ENCODE data around the gene UBE2V1. TPM values are rescaled to one million over a fixed set of nuclear protein-coding genes. Genes with fewer than 3 reads are reported as not detected.

UBE2V1 gene
- total and polyA plus RNA-seq, 12 donors, result 57.4 to 242 (median 79.4) TPM

- no peak overlapping the region for H3K4me3 ChIP-seq
- TF ChIP-seq CTCF (IDR thresholded peaks at IDR 0.05) (no peak), POLR2A (IDR thresholded peaks at IDR 0.05) (no peak)
- H3K27me3 ChIP-seq, result no peaks in the 10 kb centered on the region
- no peaks in the 10 kb centered on the region for H3K36me3 ChIP-seq (replicated peaks in 1 of 2)
- intact Hi-C loops (cut with DNase I), result no loop called here
- DNase-seq, result no peak
- WGBS, 4 donors, result 31 to 43% (median 37%) methylated on average over 7 to 20 of the region's 20 CpGs
- H3K27ac ChIP-seq, result no peak overlapping the region
- no peaks in the 10 kb centered on the region for H3K9me3 ChIP-seq (replicated peaks in 1 of 3)
- peaks cover 0 to 12% of the 10 kb centered on the region in 2 donors for H3K4me1 ChIP-seq (replicated peaks in 1 of 2)
Measured at GRCh38 chr20:50052550-50053361, 60.2 kb downstream of the UBE2V1 start.

GRCh38 chr20:50050660-50051308 lies 62.2 kb downstream of the UBE2V1 start:
- H3K4me3 ChIP-seq, result no peak overlapping the region
- intact Hi-C loops (cut with DNase I), result no loop called here
- no peak for DNase-seq
- no peak for TF ChIP-seq CTCF (IDR thresholded peaks at IDR 0.05)
- no peak for TF ChIP-seq POLR2A (IDR thresholded peaks at IDR 0.05)
- H3K27me3 ChIP-seq, result no peaks in the 10 kb centered on the region
- WGBS, 4 donors, result 85 to 90% (median 86%) methylated on average over 5 to 11 of the region's 11 CpGs
- H3K27ac ChIP-seq, result no peak overlapping the region
- H3K36me3 ChIP-seq (replicated peaks in 1 of 2), result no peaks in the 10 kb centered on the region
- H3K4me1 ChIP-seq (replicated peaks in 1 of 2), result peaks cover 0 to 27% of the 10 kb centered on the region in 2 donors
- no peaks in the 10 kb centered on the region for H3K9me3 ChIP-seq (replicated peaks in 1 of 3)

- Histone ChIP-seq H3K27me3 (no peaks in the 10 kb centered on the region), H3K4me1 (replicated peaks in 1 of 2) (peaks cover 0 to 27% of the 10 kb centered on the region in 2 donors), H3K9me3 (replicated peaks in 1 of 3) (no peaks in the 10 kb centered on the region), H3K4me3 (no peak overlapping the region), H3K27ac (no peak overlapping the region), H3K36me3 (replicated peaks in 1 of 2) (no peaks in the 10 kb centered on the region)
- WGBS, 4 donors, result 91 to 97% (median 94%) methylated on average over 5 of the region's 5 CpGs
- no peak for DNase-seq
- TF ChIP-seq CTCF (IDR thresholded peaks at IDR 0.05) (no peak), POLR2A (IDR thresholded peaks at IDR 0.05) (no peak)
- intact Hi-C loops (cut with DNase I), result no loop called here
Measured at GRCh38 chr20:50050214-50050613, 62.7 kb downstream of the UBE2V1 start.

GRCh38 chr20:50049442-50050026 lies 63.4 kb downstream of the UBE2V1 start:
- H3K4me1 ChIP-seq (replicated peaks in 1 of 2), result peaks cover 0 to 27% of the 10 kb centered on the region in 2 donors

More at GRCh38 chr20:50049442-50050026, 63.4 kb downstream of the UBE2V1 start:
- no peaks in the 10 kb centered on the region for H3K9me3 ChIP-seq (replicated peaks in 1 of 3)
- H3K27me3 ChIP-seq, result no peaks in the 10 kb centered on the region
- intact Hi-C loops (cut with DNase I), result no loop called here
- TF ChIP-seq CTCF (IDR thresholded peaks at IDR 0.05) (no peak), POLR2A (IDR thresholded peaks at IDR 0.05) (no peak)
- no peak overlapping the region for H3K4me3 ChIP-seq
- H3K27ac ChIP-seq, result peak overlapping the region in 1 of 5 donors; percentile 29
- WGBS, 4 donors, result 79 to 90% (median 89%) methylated on average over 10 of the region's 10 CpGs
- H3K36me3 ChIP-seq (replicated peaks in 1 of 2), result no peaks in the 10 kb centered on the region
- DNase-seq, result no peak

Measured in adrenal gland (tissue), 12 donors.